Stimulated activated CD4-positive, alpha-beta T cell treated with anti-CD3 and anti-CD28 coated beads, Interleukin-1b, Interleukin-23, amount 100 ng/mL, for 1 hour (primary cell): ENCODE data around the gene ZNF814.
"Not testable (repeated sequence)": the region's sequence is repeated elsewhere in the genome, so short reads cannot be mapped to it uniquely, and the experiment has no call there.

Experiments used
- DNase-seq, 2 donors: peaks; one replicate each; pipeline ENCODE4 v3.0.0-alpha.2; 2020; ENCODE audit warnings: low read depth in 2 of 2

Gene ZNF814

GRCh38 chr19:57888560-57889231 lies at the start of gene ZNF814:
ZNF814 (minus strand) TSS chr19:57889037; CDS start chr19:57888802, 235 bp downstream.
- DNase-seq, result peak; percentile 52 to 70

- DNase-seq, result no peak
Measured at GRCh38 chr19:57935731-57936130, 46.9 kb upstream of the ZNF814 start.

- DNase-seq, result no peak
Measured at GRCh38 chr19:57934820-57935665, 46.2 kb upstream of the ZNF814 start, which contains the start of gene ZNF418. ZNF418 (minus strand) TSS chr19:57935402; CDS start chr19:57933822, 1,580 bp downstream.

- no peak for DNase-seq
Measured at GRCh38 chr19:57927587-57927986, 38.8 kb upstream of the ZNF814 start.

GRCh38 chr19:57916168-57916995 lies 27.5 kb upstream of the ZNF814 start, which contains the start of gene ZNF417:
ZNF417 (minus strand) TSS chr19:57916592; CDS start chr19:57916411, 181 bp downstream.
- peak; percentile 56 for DNase-seq

GRCh38 chr19:57914531-57914930 lies 25.7 kb upstream of the ZNF814 start:
- no peak for DNase-seq

GRCh38 chr19:57907394-57907793 lies 18.6 kb upstream of the ZNF814 start:
- no peak for DNase-seq

- DNase-seq, result no peak
Measured at GRCh38 chr19:57905258-57905657, 16.4 kb upstream of the ZNF814 start.

GRCh38 chr19:57903618-57904184 lies 14.9 kb upstream of the ZNF814 start:
- DNase-seq, result no peak

GRCh38 chr19:57900311-57900710 lies 11.5 kb upstream of the ZNF814 start:
- no peak for DNase-seq

- DNase-seq, result not testable (repeated sequence)
Measured at GRCh38 chr19:57890706-57891105, 1.9 kb upstream of the ZNF814 start.

GRCh38 chr19:57888107-57888559 lies 704 bp downstream of the ZNF814 start:
- no peak for DNase-seq

GRCh38 chr19:57887195-57887941 lies 1.5 kb downstream of the ZNF814 start:
- DNase-seq, result no peak

- DNase-seq, result no peak
Measured at GRCh38 chr19:57886046-57886445, 2.8 kb downstream of the ZNF814 start.

GRCh38 chr19:57873883-57874799 lies 14.7 kb downstream of the ZNF814 start:
- DNase-seq, result not testable (repeated sequence)

GRCh38 chr19:57872450-57872849 lies 16.4 kb downstream of the ZNF814 start:
- no peak for DNase-seq

- DNase-seq, result no peak
Measured at GRCh38 chr19:57870225-57870624, 18.6 kb downstream of the ZNF814 start.

GRCh38 chr19:57869655-57870054 lies 19.2 kb downstream of the ZNF814 start:
- not testable (repeated sequence) for DNase-seq

GRCh38 chr19:57867868-57868492 lies 20.9 kb downstream of the ZNF814 start:
- DNase-seq, result no peak
